GM03348 (cell line): ENCODE data around the gene SRD5A2.
"Not testable (repeated sequence)": the region's sequence is repeated elsewhere in the genome, so short reads cannot be mapped to it uniquely, and the experiment has no call there.

Experiments used
- DNase-seq: peaks from one replicate; pipeline ENCODE4 v3.0.0; 2012; ENCODE audit warnings: low spot score

Gene SRD5A2

DNA sequence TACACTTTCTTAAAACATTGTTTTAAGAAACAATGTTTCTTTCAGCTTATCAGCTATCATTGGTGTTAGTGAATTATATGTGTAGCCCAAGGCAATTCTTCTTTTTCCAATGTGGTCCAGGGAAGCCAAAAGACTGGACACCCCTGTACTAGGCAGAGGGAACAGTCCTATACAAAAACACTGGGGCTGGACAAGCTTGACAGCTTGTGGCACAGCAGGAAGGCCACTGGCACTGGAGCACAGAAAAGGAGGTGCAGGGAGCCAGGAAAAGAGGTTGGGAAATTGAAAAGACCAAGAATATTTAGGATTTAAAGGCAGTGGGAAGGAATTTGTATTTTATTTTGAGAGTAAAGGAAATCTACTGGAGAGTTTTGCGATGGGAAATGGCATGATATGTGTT, 47.7 kb downstream of the SRD5A2 start:
- DNase-seq: no peak

DNA sequence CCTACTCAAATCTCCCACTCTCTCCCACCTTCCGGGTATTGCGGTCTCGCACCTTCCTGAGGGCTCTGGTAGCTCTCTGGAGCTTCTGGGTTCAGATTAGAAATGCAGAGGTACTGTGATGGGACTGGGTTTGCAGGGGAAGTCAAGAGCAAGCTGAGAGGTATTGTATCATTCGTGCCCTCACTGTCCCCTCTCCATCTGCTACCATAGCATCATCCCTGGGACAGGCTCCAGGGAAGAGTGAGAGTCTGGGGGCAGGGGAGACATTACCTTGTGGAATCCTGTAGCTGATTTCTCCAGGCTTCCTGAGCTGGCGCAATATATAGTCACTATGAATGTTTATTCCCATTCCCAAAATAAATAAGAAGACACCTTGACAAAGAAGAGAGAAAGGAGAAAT, 49.6 kb downstream of the SRD5A2 start:
- no peak for DNase-seq

DNA sequence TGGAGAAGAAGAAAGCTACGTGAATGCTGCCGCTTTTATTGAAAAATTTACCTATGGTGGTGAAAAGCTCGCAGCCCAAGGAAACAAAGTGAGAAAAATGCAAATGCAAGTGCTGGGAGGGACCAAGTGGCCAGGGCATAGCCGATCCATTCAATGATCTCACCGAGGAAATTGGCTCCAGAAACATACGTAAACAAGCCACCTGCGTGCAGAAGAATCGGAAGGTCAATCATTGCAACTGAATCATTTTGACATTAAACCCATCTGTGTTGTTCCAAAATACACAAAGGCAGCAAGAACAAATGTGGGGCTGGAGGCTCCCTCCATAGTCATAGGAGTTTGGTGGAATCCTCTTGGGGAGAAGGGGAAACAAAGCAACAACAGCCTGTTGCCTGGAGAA, 51.5 kb downstream of the SRD5A2 start:
- no peak for DNase-seq

DNA sequence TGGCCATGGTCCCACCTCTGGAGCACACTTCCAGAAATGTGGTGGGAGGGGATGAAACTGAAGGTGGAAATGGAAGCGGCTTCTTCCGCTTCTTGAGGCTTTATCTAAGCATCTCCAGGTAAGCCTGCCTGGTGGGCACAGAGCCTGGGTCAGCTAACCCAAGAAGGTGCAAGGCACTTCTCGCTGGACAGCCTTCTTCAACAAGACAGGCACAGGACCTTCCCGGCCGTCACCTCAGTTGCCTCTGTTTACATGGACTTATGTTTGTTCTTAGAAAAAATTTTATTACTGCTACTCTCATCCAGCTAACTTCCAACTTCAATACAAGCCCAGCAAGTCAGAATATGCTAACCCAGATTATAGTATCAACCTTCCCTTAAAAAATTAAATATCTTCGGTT, 51.9 kb downstream of the SRD5A2 start:
- no peak for DNase-seq

DNA sequence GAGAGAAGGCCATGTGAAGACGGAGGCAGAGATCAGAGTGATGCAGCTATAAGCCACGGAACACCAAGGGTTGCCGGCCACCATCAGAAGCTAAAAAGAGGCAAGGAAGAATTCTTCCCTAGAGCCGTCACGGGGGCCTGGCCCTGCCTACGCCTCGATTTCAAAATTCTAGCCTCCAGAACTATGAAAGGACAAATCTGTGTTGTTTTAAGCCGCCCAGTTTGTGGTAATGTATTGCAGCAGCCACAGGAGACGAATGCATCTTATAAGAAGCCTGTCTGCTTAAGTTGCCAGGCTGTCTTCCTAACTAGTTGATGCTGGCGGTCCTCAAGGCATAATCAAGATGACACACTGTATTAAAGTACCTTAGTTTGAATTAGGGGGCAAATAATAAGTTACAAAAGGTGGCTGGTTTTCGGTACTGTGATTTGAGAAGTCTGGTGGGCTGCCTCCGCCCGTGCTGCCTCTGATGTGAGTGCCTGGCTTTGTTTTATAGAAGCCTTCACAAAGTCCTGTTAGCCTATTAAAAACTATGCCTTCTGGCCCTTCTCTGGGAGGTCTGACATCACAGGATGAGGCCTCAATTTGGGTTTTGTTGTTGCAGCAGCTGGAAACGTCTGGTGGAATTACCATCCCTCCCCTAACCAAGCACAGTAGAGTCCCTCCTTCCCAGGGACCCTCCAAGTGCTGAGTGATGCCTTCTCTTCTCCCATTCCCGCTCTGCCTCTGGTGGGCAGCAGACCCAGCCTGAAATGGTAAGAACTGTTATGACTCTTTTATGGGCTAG, 53.6 kb downstream of the SRD5A2 start:
- no peak for DNase-seq

DNA sequence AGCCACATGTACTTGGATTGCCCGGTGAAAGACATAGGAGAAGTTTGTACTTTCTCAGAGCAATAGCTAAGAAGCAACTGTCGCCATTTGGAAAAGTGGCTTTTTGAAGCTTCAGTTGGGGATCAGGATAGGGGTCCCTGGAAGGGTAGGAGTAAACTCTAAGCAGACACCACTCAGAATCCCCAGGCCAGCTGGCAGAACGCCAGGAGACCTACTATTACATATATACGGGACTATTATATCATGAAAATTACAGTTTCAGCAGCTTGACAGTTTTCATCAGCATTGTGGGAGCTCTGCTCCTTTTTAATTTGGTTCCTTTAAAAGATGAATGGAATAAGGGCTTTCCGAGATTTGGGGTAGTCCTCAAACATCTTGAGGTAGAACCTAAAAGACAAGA, 54.9 kb downstream of the SRD5A2 start:
- no peak for DNase-seq

DNA sequence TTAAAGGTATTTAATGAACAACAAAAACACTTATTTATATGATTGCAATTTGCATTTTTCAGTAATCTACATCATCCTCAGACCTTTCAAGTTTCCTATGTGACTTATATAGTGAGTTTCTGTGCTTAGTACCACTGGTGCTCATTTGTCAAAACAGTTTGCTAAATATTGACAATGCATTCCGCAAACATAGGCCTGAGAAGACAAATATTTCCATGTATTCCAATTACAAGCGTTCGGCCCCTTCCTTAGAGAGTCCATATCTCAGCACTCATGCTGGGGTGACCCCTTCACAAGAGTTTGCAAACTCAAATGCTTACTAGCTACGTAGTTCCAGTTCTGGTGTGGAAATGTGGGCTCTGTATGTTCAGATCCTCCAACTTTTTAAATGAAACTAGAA, 56.1 kb downstream of the SRD5A2 start:
- no peak for DNase-seq

DNA sequence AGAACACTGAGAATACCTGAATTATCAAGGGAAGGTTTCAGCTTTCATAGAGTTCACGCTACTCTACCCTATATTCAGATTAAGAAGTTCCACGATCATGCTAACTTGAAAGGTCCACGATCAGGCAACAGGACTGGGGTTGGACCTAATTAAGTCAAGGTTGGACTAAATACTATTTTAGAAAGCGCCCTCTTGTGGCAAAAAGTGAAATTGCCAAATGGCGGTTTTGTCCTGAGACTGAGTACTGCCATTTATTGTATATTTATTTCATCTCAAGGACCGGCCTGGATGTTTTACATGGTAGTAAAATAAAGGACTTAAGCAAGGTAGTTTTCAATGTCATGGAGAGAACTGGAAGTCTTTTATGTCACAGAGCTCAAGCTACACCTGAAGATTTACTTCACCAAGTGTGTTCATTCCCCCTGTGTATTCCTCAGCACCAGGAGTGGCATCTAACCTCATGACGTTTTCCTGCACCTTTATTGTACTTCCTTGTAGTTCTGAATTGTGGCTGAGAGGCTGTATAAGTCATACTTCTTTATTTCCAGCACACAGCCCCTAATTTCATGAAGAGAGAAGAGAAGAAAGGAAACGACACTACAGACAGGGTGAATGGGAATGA, 56.8 kb downstream of the SRD5A2 start:
- peak; percentile 61 for DNase-seq

DNA sequence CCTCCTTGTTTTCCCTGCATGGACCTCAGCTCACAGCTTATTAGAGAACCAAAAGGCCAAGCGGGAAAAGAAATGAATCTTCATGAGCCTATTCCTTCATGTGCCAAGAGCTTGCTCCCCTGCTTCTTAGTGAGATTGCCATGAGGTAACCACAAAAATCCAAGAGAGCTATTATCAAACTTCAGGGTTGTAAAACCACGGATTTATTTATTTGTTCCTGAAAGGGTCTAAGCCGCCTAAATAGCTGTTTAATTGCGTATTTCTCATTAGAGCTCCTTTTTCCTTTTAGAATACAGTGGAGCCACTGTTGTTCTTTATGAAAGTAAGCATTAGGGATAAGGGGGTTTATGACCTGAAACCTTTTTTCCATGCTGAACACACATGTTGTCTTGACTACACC, 58.0 kb downstream of the SRD5A2 start:
- DNase-seq: no peak

DNA sequence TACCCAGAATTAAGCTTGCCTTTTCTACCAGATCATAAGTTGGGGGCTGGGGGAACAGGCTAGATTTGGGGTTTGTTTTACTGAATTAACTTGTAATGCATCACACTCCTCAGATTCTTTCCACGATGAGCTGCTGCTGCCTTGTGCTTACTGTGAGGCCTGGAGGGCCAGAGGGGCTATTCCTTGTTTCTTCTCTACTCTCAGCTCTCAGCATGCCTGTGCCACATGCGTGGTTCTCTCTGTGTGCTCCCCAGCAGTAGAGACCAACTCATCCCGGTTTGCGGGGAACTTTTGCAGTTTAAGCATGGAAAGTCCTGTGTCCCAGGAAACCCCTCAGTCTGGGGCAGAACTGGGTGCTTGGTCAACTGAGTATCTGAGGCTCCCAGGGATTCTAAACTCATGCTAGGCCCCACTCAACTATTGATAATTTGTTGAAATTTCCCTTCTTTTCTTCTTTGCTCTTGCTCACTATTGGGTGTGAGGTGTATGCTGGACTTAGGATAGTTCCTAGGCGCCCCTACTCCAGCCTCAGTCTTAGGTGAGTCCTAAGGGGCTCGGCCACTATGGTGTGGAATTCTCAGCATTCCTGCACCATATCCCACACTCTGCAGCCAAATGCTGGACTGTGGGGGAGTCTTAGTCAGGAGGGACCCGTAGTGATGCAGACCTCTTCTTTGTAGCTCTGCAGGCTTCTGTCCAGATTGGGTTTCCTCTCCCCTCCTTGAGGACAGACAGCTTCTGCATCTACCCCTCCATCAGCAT, 63.1 kb downstream of the SRD5A2 start:
- no peak for DNase-seq

DNA sequence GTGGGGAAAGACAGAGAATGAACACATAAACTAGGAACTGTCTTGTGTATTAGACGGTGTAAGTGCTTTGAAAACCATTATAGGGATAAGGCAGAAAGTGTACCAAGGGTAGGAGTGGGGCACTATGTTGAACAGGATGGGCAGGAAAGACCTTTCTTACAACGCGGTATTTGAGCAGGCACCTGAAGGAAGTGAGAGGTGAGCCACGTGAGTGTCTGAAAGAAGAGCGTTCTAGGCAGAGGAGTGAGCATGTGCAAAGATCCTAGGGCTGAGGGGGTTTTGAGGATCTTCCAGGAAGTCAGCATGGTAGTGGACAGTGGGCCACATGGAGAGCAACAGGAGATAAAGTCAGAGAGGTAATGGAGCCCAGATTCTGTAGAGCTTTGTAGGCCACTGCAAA, 65.2 kb downstream of the SRD5A2 start:
- DNase-seq: no peak

DNA sequence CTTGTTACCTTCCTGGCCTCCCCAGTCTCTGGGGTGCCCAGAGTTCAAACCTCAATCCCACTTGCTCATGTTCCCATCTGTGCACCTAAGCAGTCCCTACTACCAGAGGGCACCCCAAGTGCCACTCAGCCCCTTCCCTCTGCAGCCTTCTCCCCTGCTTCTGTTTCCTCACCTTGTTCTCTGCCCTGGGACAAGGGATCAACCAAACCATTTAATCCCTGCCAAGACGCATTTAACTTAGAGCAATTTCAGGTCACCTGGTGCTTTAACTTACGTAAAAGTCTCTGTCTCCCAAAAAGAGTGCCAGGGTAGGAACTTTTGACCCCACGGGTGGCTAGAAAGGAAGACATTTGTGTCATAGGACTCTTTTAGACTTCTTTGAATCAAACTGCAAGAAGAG, 67.2 kb downstream of the SRD5A2 start:
- no peak for DNase-seq

DNA sequence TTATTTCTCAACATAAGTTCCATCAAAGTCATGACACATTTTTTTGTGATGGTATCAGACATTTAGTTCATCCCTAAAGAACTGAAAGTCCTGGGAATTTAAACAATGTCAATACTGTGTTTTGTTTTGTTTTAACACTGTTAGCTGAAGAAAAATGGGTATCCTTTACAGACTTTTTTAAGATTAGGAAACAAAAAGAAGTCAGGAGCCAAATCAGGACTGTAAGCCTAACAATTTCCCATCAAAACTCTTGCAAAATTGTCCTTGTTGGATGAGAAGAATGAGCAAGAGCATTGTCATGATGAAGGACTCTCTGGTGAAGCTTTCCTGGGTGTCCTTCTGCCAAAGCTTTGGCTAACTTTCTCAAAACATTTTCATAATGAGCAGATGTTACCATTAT, 69.4 kb downstream of the SRD5A2 start:
- DNase-seq: no peak

DNA sequence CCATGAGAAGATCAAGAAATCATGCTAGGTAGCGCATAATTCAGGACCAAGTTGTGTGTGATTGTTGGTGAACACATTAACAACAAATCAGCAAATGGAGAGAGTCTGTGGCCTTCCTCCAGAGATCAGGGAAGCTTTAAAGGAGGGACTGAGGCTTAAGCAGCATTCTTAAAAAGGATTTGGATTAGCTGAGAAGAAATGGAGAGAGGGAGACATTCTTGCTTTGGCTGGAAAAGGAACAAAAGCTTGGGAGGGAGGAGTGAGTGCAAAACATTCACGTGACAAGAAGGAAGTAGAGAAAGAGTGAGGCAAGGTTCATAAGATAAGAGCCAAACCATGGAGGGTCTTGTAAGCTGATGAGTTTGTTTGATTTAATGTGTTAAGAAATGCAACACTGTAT, 75.6 kb downstream of the SRD5A2 start:
- DNase-seq: no peak

DNA sequence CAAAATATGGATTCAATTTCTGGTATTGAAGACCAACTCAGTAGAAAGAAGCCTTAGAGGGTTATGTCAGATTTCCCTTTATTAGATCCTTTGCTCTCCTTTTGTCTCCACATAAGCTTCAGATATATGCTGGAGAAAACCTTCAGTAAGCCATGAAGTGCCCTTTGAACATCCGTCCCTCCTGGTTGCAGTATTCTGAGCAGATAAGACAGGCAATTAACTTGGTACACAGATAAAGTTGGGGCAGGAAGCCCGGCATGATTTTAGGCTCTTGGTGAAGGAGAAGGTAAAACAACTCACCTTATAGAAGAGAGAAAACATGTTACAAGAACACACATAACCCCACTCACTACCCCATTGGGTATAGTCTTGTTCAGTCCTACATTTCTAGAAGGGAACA, 76.4 kb downstream of the SRD5A2 start:
- DNase-seq: no peak

DNA sequence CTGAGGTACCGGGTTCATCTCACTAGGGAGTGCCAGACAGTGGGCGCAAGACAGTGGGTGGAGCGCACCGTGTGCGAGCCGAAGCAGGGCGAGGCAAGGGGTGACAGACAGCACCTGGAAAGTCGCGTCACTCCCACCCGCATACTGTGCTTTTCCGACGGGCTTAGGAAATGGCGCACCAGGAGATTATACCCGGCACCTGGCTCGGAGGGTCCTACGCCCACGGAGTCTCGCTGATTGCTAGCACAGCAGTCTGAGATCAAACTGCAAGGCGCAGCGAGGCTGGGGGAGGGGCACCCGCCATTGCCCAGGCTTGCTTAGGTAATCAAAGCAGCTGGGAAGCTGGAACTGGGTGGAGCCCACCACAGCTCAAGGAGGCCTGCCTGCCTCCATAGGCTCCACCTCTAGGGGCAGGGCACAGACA, 84.3 kb downstream of the SRD5A2 start:
- not testable (repeated sequence) for DNase-seq

DNA sequence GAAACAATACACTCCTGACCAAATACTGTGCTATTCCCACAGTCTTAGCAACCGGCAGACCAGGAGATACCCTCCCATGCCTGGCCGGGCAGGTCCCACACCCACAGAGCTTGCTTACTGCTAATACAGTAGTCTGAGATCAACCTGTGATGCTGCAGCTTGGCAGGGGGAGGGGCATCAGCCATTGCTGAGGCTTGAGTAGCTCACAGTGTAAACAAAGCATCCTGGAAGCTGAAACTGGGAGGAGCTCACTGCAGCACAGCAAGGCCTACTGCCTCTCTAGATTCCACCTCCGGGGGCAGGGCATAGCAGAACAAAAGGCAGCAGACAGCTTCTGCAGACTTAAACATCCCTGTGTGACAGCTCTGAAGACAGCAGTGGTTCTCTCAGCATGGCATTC, 91.4 kb downstream of the SRD5A2 start:
- DNase-seq: not testable (repeated sequence)

DNA sequence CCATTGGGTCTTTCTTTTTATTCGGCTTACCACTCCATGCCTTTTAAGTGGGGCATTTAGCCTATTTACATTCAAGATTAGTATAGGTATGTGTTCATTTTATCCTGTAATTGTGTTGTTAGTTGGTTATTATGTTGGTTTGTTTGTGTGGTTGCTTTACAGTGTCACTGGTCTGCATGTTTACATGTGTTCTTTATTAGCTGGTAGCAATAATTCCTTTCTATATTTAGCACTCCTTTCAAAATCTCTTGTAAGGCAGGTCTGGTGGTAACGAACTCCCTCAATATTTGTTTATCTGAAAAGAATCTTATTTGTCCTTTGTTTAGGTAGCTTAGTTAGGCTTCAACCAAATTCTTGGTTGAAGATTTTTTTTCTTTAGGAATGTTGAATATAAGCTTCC, 97.5 kb downstream of the SRD5A2 start:
- no peak for DNase-seq

DNA sequence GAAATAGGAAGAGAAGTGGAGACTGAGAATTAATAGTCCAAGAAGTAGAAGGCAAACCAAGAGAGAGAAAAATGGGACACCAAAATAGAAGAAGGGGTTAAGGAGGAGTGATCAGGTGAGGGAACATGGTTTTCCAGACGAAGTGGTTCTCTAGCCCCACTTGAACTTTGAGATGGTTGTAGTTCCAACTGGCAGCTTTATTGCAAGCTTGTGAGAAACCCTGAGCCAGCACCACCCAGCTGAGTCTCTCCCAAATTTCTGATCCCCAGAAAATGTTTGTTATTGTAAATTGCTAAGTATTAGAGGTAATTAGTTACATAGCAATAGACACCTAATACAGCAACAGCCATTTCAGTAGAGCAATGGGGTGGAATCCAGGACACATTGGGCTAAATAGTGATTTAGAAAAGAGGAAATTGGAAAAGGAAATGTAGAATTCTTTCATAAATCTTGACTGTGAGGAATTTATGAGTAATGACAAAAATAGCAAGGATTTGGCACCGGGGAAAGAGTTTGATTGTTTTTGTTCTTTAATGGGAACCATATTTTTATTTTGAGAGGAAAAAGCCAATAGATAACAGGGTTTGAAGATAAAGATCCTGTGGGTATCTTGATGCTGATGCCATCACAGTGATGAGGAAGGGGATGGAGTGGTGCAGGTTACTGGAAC, 104.1 kb downstream of the SRD5A2 start:
- peak; percentile 21 for DNase-seq

DNA sequence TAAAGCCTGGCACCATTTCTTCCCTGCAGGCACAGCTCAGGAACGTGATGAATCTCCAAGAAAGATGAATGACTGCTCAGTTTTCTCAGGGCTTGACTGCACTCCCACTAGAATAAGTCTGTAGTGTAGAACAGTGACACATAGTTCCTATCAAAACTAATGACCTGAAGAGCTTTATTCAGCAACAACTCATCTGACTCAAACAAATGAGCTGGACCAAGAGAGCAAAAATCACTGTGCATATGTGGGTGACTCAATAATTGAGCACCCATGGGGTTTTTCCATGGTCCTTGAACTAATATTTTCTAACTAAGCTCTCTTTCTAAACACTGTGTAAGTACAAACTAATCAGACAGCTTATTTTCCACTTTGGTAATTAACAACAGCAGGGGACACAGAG, 105.0 kb downstream of the SRD5A2 start:
- DNase-seq: peak; percentile 53

DNA sequence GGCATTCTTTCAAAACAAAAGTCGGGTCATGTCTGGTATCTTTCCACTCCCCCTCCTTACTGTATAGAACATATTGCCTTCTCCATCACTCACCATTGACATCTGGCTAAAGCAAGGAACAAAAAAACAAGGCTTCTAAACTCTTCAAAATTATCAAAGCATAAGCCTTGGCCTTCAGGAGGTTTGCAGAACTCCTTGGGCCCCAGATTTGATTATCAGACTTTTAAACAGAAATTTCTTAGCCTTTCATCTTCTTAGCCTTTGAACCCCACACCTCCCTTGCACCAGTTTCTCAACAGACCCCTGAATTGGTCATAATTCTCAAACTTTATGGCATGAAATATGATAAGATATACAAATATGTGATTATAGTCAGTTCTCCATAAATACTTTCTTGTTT, 106.4 kb downstream of the SRD5A2 start:
- DNase-seq: no peak
